Measurements from ENCODE around the gene ACER1. TPM values are rescaled to one million over a fixed set of nuclear protein-coding genes. Genes with fewer than 3 reads are reported as not detected.

ACER1 gene
- total RNA-seq, 4 donors from 2014 or later = 0.61 TPM; not detected in 3

- Histone ChIP-seq H3K9me3 (no peaks in the 10 kb centered on the region), H3K27ac (no peak overlapping the region), H3K36me3 (no peaks in the 10 kb centered on the region), H3K4me1 (peaks cover 20 to 34% of the 10 kb centered on the region in 2 donors), H3K27me3 (no peaks in the 10 kb centered on the region), H3K4me3 (no peak overlapping the region)
- intact Hi-C loops (cut with DNase I; ENCODE audit: low total_unique reads) = no loop called here
- DNase-seq = no peak
- TF ChIP-seq POLR2A (IDR thresholded peaks at IDR 0.05) (no peak), CTCF (IDR thresholded peaks at IDR 0.05) (no peak)
These were observed 65.0 kb downstream of the ACER1 start for GRCh38 chr19:6268382-6268771.

- intact Hi-C loops (cut with DNase I; ENCODE audit: low total_unique reads) = no loop called here
- no peak for DNase-seq
- no peak for TF ChIP-seq POLR2A (IDR thresholded peaks at IDR 0.05)
- TF ChIP-seq CTCF (IDR thresholded peaks at IDR 0.05) = no peak
- H3K4me3 ChIP-seq = no peak overlapping the region
- H3K27me3 ChIP-seq = no peaks in the 10 kb centered on the region
- no peaks in the 10 kb centered on the region for H3K9me3 ChIP-seq
- H3K36me3 ChIP-seq = no peaks in the 10 kb centered on the region
- H3K27ac ChIP-seq = no peak overlapping the region
- H3K4me1 ChIP-seq = peaks cover 14 to 28% of the 10 kb centered on the region in 2 donors
These were observed 65.6 kb downstream of the ACER1 start for GRCh38 chr19:6267552-6268381.

- Histone ChIP-seq H3K36me3 (no peaks in the 10 kb centered on the region), H3K9me3 (no peaks in the 10 kb centered on the region), H3K4me3 (no peak overlapping the region), H3K4me1 (peaks cover 0 to 6% of the 10 kb centered on the region in 2 donors), H3K27ac (no peak overlapping the region), H3K27me3 (no peaks in the 10 kb centered on the region)
- TF ChIP-seq POLR2A (IDR thresholded peaks at IDR 0.05) (no peak), CTCF (IDR thresholded peaks at IDR 0.05) (no peak)
- no peak for DNase-seq
- intact Hi-C loops (cut with DNase I; ENCODE audit: low total_unique reads) = no loop called here
These were observed 68.6 kb downstream of the ACER1 start for GRCh38 chr19:6264803-6265202.

GRCh38 chr19:6263735-6264444 lies 69.5 kb downstream of the ACER1 start:
- intact Hi-C loops (cut with DNase I; ENCODE audit: low total_unique reads) = no loop called here
- Histone ChIP-seq H3K36me3 (no peaks in the 10 kb centered on the region), H3K4me1 (peaks cover 0 to 6% of the 10 kb centered on the region in 2 donors), H3K27me3 (no peaks in the 10 kb centered on the region), H3K4me3 (no peak overlapping the region), H3K9me3 (no peaks in the 10 kb centered on the region), H3K27ac (peak overlapping the region in 1 of 2 donors; percentile 8)
- no peak for DNase-seq
- TF ChIP-seq POLR2A (IDR thresholded peaks at IDR 0.05) = no peak
- no peak for TF ChIP-seq CTCF (IDR thresholded peaks at IDR 0.05)

GRCh38 chr19:6263306-6263705 lies 70.1 kb downstream of the ACER1 start:
- no peaks in the 10 kb centered on the region for H3K9me3 ChIP-seq
- DNase-seq = no peak

More at GRCh38 chr19:6263306-6263705, 70.1 kb downstream of the ACER1 start:
- Histone ChIP-seq H3K27me3 (no peaks in the 10 kb centered on the region), H3K36me3 (no peaks in the 10 kb centered on the region), H3K4me1 (peaks cover 0 to 6% of the 10 kb centered on the region in 2 donors), H3K4me3 (no peak overlapping the region), H3K27ac (peak overlapping the region in 1 of 2 donors; percentile 8)
- intact Hi-C loops (cut with DNase I; ENCODE audit: low total_unique reads) = no loop called here
- TF ChIP-seq CTCF (IDR thresholded peaks at IDR 0.05) (no peak), POLR2A (IDR thresholded peaks at IDR 0.05) (no peak)

Data from uterus (tissue), 4 donors.